HepG2 (cell line): ENCODE results near the gene MBLAC1. TPM values are rescaled to one million over a fixed set of nuclear protein-coding genes. Genes with fewer than 3 reads are reported as not detected.

ENCODE experiments used
- AHR ChIP-seq: IDR thresholded peaks from 2 replicates; pipeline ENCODE4 v1.6.1; 2018; ENCODE audit warnings: missing genetic modification reagents, missing compliant biosample characterization
- AKAP8 ChIP-seq: sonication (generic); formaldehyde crosslinking; IDR thresholded peaks from 2 replicates; pipeline ENCODE4 v1.5.1; 2020; ENCODE audit warnings: mild to moderate bottlenecking, missing genetic modification reagents
- MEF2D ChIP-seq: sonication (generic); formaldehyde crosslinking; IDR thresholded peaks from 2 replicates; pipeline ENCODE4 v1.5.1; 2020; ENCODE audit warnings: mild to moderate bottlenecking, missing genetic modification reagents
- SMYD3 ChIP-seq: sonication (generic); formaldehyde crosslinking; IDR thresholded peaks from 2 replicates; pipeline ENCODE4 v1.8.1; 2023; ENCODE audit warnings: mild to moderate bottlenecking, missing genetic modification reagents
- THAP11 ChIP-seq: IDR thresholded peaks from 2 replicates; pipeline ENCODE4 v1.6.1; 2016; ENCODE audit warnings: missing biosample characterization, missing genetic modification reagents
- ZNF44 ChIP-seq: sonication (generic); formaldehyde crosslinking; IDR thresholded peaks from 2 replicates; pipeline ENCODE4 v1.5.1; 2020; ENCODE audit warnings: mild to moderate bottlenecking, missing genetic modification reagents
- ZNF530 ChIP-seq: sonication (generic); formaldehyde crosslinking; IDR thresholded peaks from 2 replicates; pipeline ENCODE4 v1.5.0; 2020; ENCODE audit warnings: low read depth, mild to moderate bottlenecking, missing genetic modification reagents
- ZNF546 ChIP-seq: sonication (generic); formaldehyde crosslinking; conservative IDR thresholded peaks from 2 replicates; pipeline ENCODE4 v1.8.1; 2023; ENCODE audit warnings: mild to moderate bottlenecking, missing genetic modification reagents
- ZNF598 ChIP-seq: sonication (generic); formaldehyde crosslinking; IDR thresholded peaks from 2 replicates; pipeline ENCODE4 v1.5.1; 2020; ENCODE audit warnings: mild to moderate bottlenecking, missing genetic modification reagents, borderline replicate concordance
- ZNF652 ChIP-seq: IDR thresholded peaks from 2 replicates; pipeline ENCODE4 v1.6.1; 2016; ENCODE audit warnings: low read depth, borderline replicate concordance
- ZNF75D ChIP-seq: sonication (generic); formaldehyde crosslinking; IDR thresholded peaks from 2 replicates; pipeline ENCODE4 v1.8.1; 2023; ENCODE audit warnings: missing genetic modification reagents, mild to moderate bottlenecking, borderline replicate concordance
- ZNF761 ChIP-seq: sonication (generic); formaldehyde crosslinking; conservative IDR thresholded peaks from 2 replicates; pipeline ENCODE4 v1.4.0; 2020; ENCODE audit warnings: mild to moderate bottlenecking, missing genetic modification reagents
- polyA plus RNA-seq, 8 experiments: library from polyadenylated mRNA; depleted of rRNA in 3 of 8; stranded (reverse) in 7 of 8; unstranded in 1 of 8; fragments of >200 nt; fragmentation: Illumina TruSeq in 4 of 8; extraction: Trizol in 4 of 8; gene quantifications; 2 replicates each; pipeline versions ENCODE4 v1.2.1 to v1.2.3, GENCODE V29; 2011 to 2016; ENCODE audit warnings: low read depth in 4 of 8, missing spikeins in 1 of 8, mixed read lengths in 1 of 8; ENCODE audit not compliant: insufficient read depth in 1 of 8
- total RNA-seq, 5 experiments: library from RNA; depleted of rRNA; stranded (reverse); fragments of >200 nt; fragmentation: Illumina TruSeq; extraction: Trizol; gene quantifications; 2 replicates each; pipeline ENCODE4 v1.2.3, GENCODE V29; 2016; ENCODE audit warnings: low read depth in 1 of 5
- TF ChIP-seq, protein P1 (sequence below): sonication (generic); formaldehyde crosslinking; IDR thresholded peaks from 2 replicates; pipeline ENCODE4 v1.5.1; 2020; ENCODE audit warnings: mild to moderate bottlenecking, missing genetic modification reagents
- TF ChIP-seq, protein P2 (sequence below): sonication (generic); formaldehyde crosslinking; IDR thresholded peaks from 2 replicates; pipeline ENCODE4 v1.5.1; 2020; ENCODE audit warnings: missing genetic modification reagents, mild to moderate bottlenecking, borderline replicate concordance
- TF ChIP-seq, protein P3 (sequence below): sonication (generic); formaldehyde crosslinking; IDR thresholded peaks from 2 replicates; pipeline ENCODE4 v1.9.0; 2022; ENCODE audit warnings: missing genetic modification reagents, mild to moderate bottlenecking, borderline replicate concordance
- TF ChIP-seq, protein P4 (sequence below): sonication (generic); formaldehyde crosslinking; IDR thresholded peaks from 2 replicates; pipeline ENCODE4 v1.5.0; 2020; ENCODE audit warnings: mild to moderate bottlenecking, missing genetic modification reagents
- TF ChIP-seq, protein P5 (sequence below): sonication (generic); formaldehyde crosslinking; IDR thresholded peaks from 2 replicates; pipeline ENCODE4 v1.4.0; 2020; ENCODE audit warnings: missing genetic modification reagents
- TF ChIP-seq, protein P6 (sequence below): sonication (generic); formaldehyde crosslinking; IDR thresholded peaks from 2 replicates; pipeline ENCODE4 v1.8.1; 2023; ENCODE audit warnings: mild to moderate bottlenecking, missing genetic modification reagents, borderline replicate concordance

MBLAC1 gene
- total and polyA plus RNA-seq, 2 of the 13 experiments (the other 11 are each of a cell fraction or from before 2014, with no cell fraction given) = 0.79 to 2.1 TPM

DNA sequence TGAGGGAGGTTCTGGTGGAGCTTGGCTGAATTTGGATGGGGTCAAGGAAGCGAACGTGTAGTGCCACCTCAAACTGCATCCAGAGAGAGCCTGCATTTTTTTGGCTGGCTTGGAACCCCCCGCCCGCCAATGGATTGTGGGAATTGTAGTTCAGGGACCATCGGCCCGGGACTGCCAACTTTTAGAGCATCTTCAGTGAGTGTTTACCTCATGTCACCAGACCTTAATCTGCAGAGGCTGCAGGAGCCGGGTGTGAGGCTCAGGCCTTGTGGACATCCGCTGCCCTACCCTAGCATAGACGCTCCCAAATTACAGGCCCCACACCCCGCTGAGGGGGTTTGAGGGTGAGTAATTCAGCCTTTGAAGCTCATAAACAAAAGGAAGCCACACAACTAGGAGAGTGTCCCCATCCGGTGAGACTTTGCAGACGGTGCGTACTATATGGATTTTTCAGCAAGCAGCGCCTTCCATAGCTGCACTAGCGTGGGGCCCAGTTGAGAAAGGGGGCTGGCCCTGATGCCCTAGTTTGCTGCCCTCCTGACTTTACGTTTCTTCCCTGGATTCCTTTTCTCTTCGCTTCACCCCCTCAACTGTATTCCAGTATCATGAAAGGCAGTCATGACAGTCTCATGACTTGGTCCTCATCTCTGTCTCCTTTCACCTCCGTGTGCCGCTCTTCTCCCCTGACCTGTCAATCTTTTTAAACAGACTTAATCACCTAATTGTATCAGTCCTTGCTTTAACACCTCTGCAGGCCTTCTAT lies 6.6 kb upstream of the MBLAC1 start (continued):
- TF ChIP-seq, protein P1, sequence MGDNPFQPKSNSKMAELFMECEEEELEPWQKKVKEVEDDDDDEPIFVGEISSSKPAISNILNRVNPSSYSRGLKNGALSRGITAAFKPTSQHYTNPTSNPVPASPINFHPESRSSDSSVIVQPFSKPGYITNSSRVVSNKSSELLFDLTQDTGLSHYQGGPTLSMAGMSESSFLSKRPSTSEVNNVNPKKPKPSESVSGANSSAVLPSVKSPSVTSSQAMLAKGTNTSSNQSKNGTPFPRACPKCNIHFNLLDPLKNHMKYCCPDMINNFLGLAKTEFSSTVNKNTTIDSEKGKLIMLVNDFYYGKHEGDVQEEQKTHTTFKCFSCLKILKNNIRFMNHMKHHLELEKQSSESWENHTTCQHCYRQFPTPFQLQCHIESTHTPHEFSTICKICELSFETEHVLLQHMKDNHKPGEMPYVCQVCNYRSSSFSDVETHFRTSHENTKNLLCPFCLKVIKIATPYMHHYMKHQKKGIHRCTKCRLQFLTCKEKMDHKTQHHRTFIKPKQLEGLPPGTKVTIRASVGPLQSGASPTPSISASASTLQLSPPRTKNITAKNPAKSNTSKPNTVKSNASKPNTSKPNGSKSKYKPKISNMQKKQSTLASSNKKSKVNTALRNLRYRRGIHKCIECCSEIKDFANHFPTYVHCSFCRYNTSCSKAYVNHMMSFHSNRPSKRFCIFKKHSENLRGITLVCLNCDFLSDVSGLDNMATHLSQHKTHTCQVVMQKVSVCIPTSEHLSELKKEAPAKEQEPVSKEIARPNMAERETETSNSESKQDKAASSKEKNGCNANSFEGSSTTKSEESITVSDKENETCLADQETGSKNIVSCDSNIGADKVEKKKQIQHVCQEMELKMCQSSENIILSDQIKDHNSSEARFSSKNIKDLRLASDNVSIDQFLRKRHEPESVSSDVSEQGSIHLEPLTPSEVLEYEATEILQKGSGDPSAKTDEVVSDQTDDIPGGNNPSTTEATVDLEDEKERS = no peak
- TF ChIP-seq ZNF75D (CRISPR knock-in tag) (no peak), ZNF598 (CRISPR knock-in tag) (no peak), MEF2D (CRISPR knock-in tag) (0 out of 2 replicates have a peak, but pooled peaks have one; percentile 47), AHR (CRISPR knock-in tag) (no peak), ZNF761 (no peak), ZNF546 (CRISPR knock-in tag) (0 out of 2 replicates have a peak, but pooled peaks have one; percentile 60), AKAP8 (CRISPR knock-in tag) (no peak), ZNF530 (CRISPR knock-in tag) (no peak), THAP11 (CRISPR knock-in tag) (peak; percentile 96), SMYD3 (CRISPR knock-in tag) (no peak), ZNF44 (CRISPR knock-in tag) (no peak), ZNF652 (CRISPR knock-in tag) (no peak)
- TF ChIP-seq, protein P2, sequence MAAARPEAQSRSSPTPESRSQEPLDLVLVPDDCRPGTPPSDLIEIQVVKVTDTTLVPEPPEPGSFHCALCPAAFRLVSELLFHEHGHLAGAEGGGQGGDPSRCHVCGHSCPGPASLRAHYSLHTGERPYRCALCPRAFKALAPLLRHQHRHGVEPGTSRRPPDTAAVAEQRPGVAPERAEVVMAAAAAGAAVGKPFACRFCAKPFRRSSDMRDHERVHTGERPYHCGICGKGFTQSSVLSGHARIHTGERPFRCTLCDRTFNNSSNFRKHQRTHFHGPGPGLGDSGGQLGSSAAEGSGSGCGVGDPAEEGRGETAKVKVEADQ (CRISPR knock-in tag) = no peak
- TF ChIP-seq, protein P3, sequence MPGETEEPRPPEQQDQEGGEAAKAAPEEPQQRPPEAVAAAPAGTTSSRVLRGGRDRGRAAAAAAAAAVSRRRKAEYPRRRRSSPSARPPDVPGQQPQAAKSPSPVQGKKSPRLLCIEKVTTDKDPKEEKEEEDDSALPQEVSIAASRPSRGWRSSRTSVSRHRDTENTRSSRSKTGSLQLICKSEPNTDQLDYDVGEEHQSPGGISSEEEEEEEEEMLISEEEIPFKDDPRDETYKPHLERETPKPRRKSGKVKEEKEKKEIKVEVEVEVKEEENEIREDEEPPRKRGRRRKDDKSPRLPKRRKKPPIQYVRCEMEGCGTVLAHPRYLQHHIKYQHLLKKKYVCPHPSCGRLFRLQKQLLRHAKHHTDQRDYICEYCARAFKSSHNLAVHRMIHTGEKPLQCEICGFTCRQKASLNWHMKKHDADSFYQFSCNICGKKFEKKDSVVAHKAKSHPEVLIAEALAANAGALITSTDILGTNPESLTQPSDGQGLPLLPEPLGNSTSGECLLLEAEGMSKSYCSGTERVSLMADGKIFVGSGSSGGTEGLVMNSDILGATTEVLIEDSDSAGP (CRISPR knock-in tag) = no peak; the same call in 1 of the 2 replicates
- TF ChIP-seq, protein P4, sequence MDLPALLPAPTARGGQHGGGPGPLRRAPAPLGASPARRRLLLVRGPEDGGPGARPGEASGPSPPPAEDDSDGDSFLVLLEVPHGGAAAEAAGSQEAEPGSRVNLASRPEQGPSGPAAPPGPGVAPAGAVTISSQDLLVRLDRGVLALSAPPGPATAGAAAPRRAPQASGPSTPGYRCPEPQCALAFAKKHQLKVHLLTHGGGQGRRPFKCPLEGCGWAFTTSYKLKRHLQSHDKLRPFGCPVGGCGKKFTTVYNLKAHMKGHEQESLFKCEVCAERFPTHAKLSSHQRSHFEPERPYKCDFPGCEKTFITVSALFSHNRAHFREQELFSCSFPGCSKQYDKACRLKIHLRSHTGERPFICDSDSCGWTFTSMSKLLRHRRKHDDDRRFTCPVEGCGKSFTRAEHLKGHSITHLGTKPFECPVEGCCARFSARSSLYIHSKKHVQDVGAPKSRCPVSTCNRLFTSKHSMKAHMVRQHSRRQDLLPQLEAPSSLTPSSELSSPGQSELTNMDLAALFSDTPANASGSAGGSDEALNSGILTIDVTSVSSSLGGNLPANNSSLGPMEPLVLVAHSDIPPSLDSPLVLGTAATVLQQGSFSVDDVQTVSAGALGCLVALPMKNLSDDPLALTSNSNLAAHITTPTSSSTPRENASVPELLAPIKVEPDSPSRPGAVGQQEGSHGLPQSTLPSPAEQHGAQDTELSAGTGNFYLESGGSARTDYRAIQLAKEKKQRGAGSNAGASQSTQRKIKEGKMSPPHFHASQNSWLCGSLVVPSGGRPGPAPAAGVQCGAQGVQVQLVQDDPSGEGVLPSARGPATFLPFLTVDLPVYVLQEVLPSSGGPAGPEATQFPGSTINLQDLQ (CRISPR knock-in tag) = no peak
- TF ChIP-seq, protein P5, sequence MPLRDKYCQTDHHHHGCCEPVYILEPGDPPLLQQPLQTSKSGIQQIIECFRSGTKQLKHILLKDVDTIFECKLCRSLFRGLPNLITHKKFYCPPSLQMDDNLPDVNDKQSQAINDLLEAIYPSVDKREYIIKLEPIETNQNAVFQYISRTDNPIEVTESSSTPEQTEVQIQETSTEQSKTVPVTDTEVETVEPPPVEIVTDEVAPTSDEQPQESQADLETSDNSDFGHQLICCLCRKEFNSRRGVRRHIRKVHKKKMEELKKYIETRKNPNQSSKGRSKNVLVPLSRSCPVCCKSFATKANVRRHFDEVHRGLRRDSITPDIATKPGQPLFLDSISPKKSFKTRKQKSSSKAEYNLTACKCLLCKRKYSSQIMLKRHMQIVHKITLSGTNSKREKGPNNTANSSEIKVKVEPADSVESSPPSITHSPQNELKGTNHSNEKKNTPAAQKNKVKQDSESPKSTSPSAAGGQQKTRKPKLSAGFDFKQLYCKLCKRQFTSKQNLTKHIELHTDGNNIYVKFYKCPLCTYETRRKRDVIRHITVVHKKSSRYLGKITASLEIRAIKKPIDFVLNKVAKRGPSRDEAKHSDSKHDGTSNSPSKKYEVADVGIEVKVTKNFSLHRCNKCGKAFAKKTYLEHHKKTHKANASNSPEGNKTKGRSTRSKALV = no peak
- TF ChIP-seq, protein P6, sequence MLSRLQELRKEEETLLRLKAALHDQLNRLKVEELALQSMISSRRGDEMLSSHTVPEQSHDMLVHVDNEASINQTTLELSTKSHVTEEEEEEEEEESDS (CRISPR knock-in tag) = no peak
